Panc1 (cell line): ENCODE data around the gene NUBP2. TPM values are rescaled to one million over a fixed set of nuclear protein-coding genes. Genes with fewer than 3 reads are reported as not detected.

Source experiments
- ATAC-seq: fragments of 200-7000 bp; cut with Tn5 transposase; 2 replicates; pipeline ENCODE4 v1.9.1; 2020; ENCODE audit warnings: mild to moderate bottlenecking, moderate library complexity
- BruUV-seq: library from RNA; stranded (reverse); fragments of 400-500 nt; replicated peaks from 2 replicates; lab custom pipeline; 2021; lab: Mats Ljungman, UMichigan
- CTCF ChIA-PET: fragments of 300-600 bp; sonication (Branson Sonifier 250); formaldehyde crosslinking; loops from one replicate; lab custom pipeline; 2022; ENCODE audit warnings: antibody characterized with exemption; lab: Charles Lee
- POLR2A ChIA-PET: fragments of 300-600 bp; sonication (Branson Sonifier 250); formaldehyde crosslinking; loops from one replicate; lab custom pipeline; 2022; ENCODE audit warnings: antibody characterized with exemption; lab: Charles Lee
- DNase-seq: peaks from one replicate; pipeline ENCODE4 v3.0.0-alpha.2; 2010; ENCODE audit warnings: low read depth, low spot score
- H3K27ac ChIP-seq: 2 replicates; pipeline ENCODE4 v1.5.1; 2011; ENCODE audit warnings: mild to moderate bottlenecking, low read length, inconsistent platforms
- H3K27me3 ChIP-seq: fragments of 200-500 bp; sonication (Bioruptor generic); 2 replicates; pipeline ENCODE4 v1.6.0; 2014; ENCODE audit warnings: low read length, inconsistent platforms; ENCODE audit not compliant: control insufficient read depth, insufficient read depth
- H3K36me3 ChIP-seq: fragments of 200-500 bp; sonication (Bioruptor generic); 2 replicates; pipeline ENCODE4 v1.5.1; 2014; ENCODE audit warnings: inconsistent platforms, mild to moderate bottlenecking, low read length, moderate library complexity; ENCODE audit not compliant: control insufficient read depth, insufficient read depth
- H3K4me1 ChIP-seq: 2 replicates; pipeline ENCODE4 v1.5.1; 2011; ENCODE audit warnings: inconsistent platforms, mild to moderate bottlenecking, low read length, moderate library complexity; ENCODE audit not compliant: control insufficient read depth, insufficient read depth
- H3K4me3 ChIP-seq, 2 experiments: 2 replicates each; pipeline ENCODE4 v1.5.1; 2011 to 2012; ENCODE audit warnings: low read depth in 2 of 2, low read length in 2 of 2, mild to moderate bottlenecking in 2 of 2, inconsistent platforms in 1 of 2, moderate library complexity in 1 of 2
- H3K9me3 ChIP-seq: fragments of 200-500 bp; sonication (Bioruptor generic); 2 replicates; pipeline ENCODE4 v1.5.1; 2014; ENCODE audit warnings: low read depth, mild to moderate bottlenecking, inconsistent platforms, low read length, moderate library complexity; ENCODE audit not compliant: control insufficient read depth, insufficient read depth
- CTCF ChIP-seq: fragments of 450-650 bp; IDR thresholded peaks from 2 replicates; pipeline ENCODE4 v1.5.1; 2017; ENCODE audit warnings: mild to moderate bottlenecking
- POLR2AphosphoS5 ChIP-seq: IDR thresholded peaks from 2 replicates; pipeline ENCODE4 v1.6.1; 2012; ENCODE audit warnings: mild to moderate bottlenecking, low read depth, low read length, moderate library complexity
- REST ChIP-seq, 2 experiments: IDR thresholded peaks; 2 replicates each; pipeline ENCODE4 v1.6.1; 2011 to 2012; ENCODE audit warnings: low read depth in 2 of 2, control low read depth in 1 of 2, low read length in 1 of 2, mild to moderate bottlenecking in 1 of 2, moderate library complexity in 1 of 2; ENCODE audit not compliant: insufficient read depth in 1 of 2
- SIN3A ChIP-seq: IDR thresholded peaks from 2 replicates; pipeline ENCODE4 v1.6.1; 2012; ENCODE audit warnings: low read depth, mild to moderate bottlenecking, low read length, moderate library complexity, borderline replicate concordance; ENCODE audit not compliant: insufficient read depth
- TCF7L2 ChIP-seq: IDR thresholded peaks from 2 replicates; pipeline ENCODE4 v1.6.1; 2011; ENCODE audit warnings: mild to moderate bottlenecking, low read depth, low read length, inconsistent platforms
- in situ Hi-C: cut with HindIII; loops from 2 replicates; pipeline ENCODE4 v1.10.0; 2016; ENCODE audit warnings: low sequenced_read_pairs, low pct_unique_long_range_greater_than_20kb
- intact Hi-C: fragments of 100-400 bp; cut with micrococcal nuclease; formaldehyde crosslinking; loops from one replicate; pipeline ENCODE4 v1.10.0; 2022; ENCODE audit not compliant: unreplicated experiment
- total RNA-seq: library from RNA; stranded (reverse); gene quantifications from one replicate; pipeline ENCODE4 v1.2.1, GENCODE V29; 2021; ENCODE audit not compliant: unreplicated experiment

The NUBP2 gene
- total RNA-seq, 1 experiment from 2014 or later = 85.8 TPM

- H3K4me3 ChIP-seq = no peak overlapping the region
- H3K27ac ChIP-seq = no peak overlapping the region
- no TSS peak for BruUV-seq
- in situ Hi-C loops = no loop called here
- CTCF ChIA-PET = no interaction called here
- H3K36me3 ChIP-seq = no peaks in the 10 kb centered on the region
- no peak for DNase-seq
- intact Hi-C loops = no loop called here
- H3K4me1 ChIP-seq = peaks cover 3% of the 10 kb centered on the region; the same call in 1 of the 2 replicates
- H3K27me3 ChIP-seq = no peaks in the 10 kb centered on the region
- peak; percentile 31; the same call in 1 of the 2 replicates for ATAC-seq
- H3K9me3 ChIP-seq = no peaks in the 10 kb centered on the region
- TF ChIP-seq REST (IDR thresholded peaks at IDR 0.05; ENCODE audit: insufficient read depth in 1 of 2, low read depth in 2 of 2, low read length in 1 of 2) (no peak), CTCF (no peak), TCF7L2 (no peak), POLR2AphosphoS5 (no peak), SIN3A (no peak)
- POLR2A ChIA-PET = no interaction called here
Measured at GRCh38 chr16:1791943-1792812, 9.4 kb downstream of the NUBP2 start.

GRCh38 chr16:1792836-1793577, 10.2 kb downstream of the NUBP2 start:
- intact Hi-C loops (no loop called here), in situ Hi-C loops (no loop called here)
- DNase-seq (no peak), ATAC-seq (no peak)
- H3K27ac ChIP-seq = no peak overlapping the region
- H3K4me3 ChIP-seq = no peak overlapping the region
- H3K27me3 ChIP-seq = no peaks in the 10 kb centered on the region
- CTCF ChIA-PET = no interaction called here
- BruUV-seq = no TSS peak
- TF ChIP-seq SIN3A (no peak), TCF7L2 (no peak), CTCF (no peak), POLR2AphosphoS5 (no peak), REST (IDR thresholded peaks at IDR 0.05; ENCODE audit: insufficient read depth in 1 of 2, low read depth in 2 of 2, low read length in 1 of 2) (no peak)
- H3K9me3 ChIP-seq = no peaks in the 10 kb centered on the region; the same call in 1 of the 2 replicates
- POLR2A ChIA-PET = no interaction called here
- H3K36me3 ChIP-seq = no peaks in the 10 kb centered on the region
- H3K4me1 ChIP-seq = peaks cover 3% of the 10 kb centered on the region; the same call in 1 of the 2 replicates
